Small intestine (tissue), 7 donors: Measurements from ENCODE around the gene SERPINA3. TPM values are rescaled to one million over a fixed set of nuclear protein-coding genes. Genes with fewer than 3 reads are reported as not detected.

Experiments
- DNase-seq, 2 donors: peaks; one replicate each; pipeline versions ENCODE4 v3.0.0 to v3.0.0-alpha.2; 2013
- FAIRE-seq: peaks from 2 replicates; lab custom pipeline; 2012; peaks lifted over from hg19 to GRCh38; lab: Jason Lieb, UNC
- H3K27ac ChIP-seq, 3 donors: one replicate each; pipeline ENCODE4 v1.5.1; 2013; ENCODE audit warnings: low read length in 2 of 3, mild to moderate bottlenecking in 2 of 3, control low read depth in 1 of 3, inconsistent platforms in 1 of 3, low read depth in 1 of 3, moderate library complexity in 1 of 3
- H3K27me3 ChIP-seq, 3 donors: one replicate each; pipeline ENCODE4 v1.6.1; 2013; ENCODE audit warnings: low read length in 3 of 3, inconsistent platforms in 1 of 3; ENCODE audit not compliant: control insufficient read depth in 3 of 3, insufficient read depth in 3 of 3
- H3K36me3 ChIP-seq, 3 donors: one replicate each; pipeline ENCODE4 v1.6.1; 2013; ENCODE audit warnings: low read length in 3 of 3, inconsistent platforms in 1 of 3, low read depth in 1 of 3, mild to moderate bottlenecking in 1 of 3, moderate library complexity in 1 of 3; ENCODE audit not compliant: control insufficient read depth in 3 of 3, insufficient read depth in 2 of 3
- H3K4me1 ChIP-seq, 3 donors: one replicate each; pipeline ENCODE4 v1.6.1; 2013; ENCODE audit warnings: low read length in 2 of 3, inconsistent platforms in 1 of 3, low read depth in 1 of 3, mild to moderate bottlenecking in 1 of 3, moderate library complexity in 1 of 3; ENCODE audit not compliant: control insufficient read depth in 3 of 3, insufficient read depth in 2 of 3
- H3K4me3 ChIP-seq, 3 donors: one replicate each; pipeline ENCODE4 v1.5.1; 2013; ENCODE audit warnings: low read length in 3 of 3, control low read depth in 1 of 3, inconsistent platforms in 1 of 3, low read depth in 1 of 3, mild to moderate bottlenecking in 1 of 3, moderate library complexity in 1 of 3
- H3K9me3 ChIP-seq, 2 donors: one replicate each; pipeline ENCODE4 v1.6.1; 2013; ENCODE audit warnings: low read depth in 1 of 2, low read length in 1 of 2; ENCODE audit not compliant: control insufficient read depth in 2 of 2, insufficient read depth in 1 of 2
- WGBS, 3 donors: extraction: QIAGEN DNeasy Blood & Tissue Kit; methylation state at CpG; one replicate each; pipeline ENCODE4 v1.1.7; 2013; 5-methylcytosine and 5-hydroxymethylcytosine counted together
- polyA plus RNA-seq, 4 donors: library from polyadenylated mRNA; stranded (reverse) in 3 of 4; unstranded in 1 of 4; fragments of 200-250 nt in 3 of 4; fragments of 120-200 nt in 1 of 4; gene quantifications; one replicate each; pipeline versions ENCODE4 v1.2.1 to v1.2.3, GENCODE V29; 2013
- donor health status: healthy with polysubstance abuse.
- donor health status: control.
- donor health status: control.
- donor health status: Bipolar disorder and iron deficiency.
- donor health status: healthy.

SERPINA3 gene
- polyA plus RNA-seq, 4 donors, result 0.28 to 178 (median 5.1) TPM

- no peaks in the 10 kb centered on the region for H3K4me1 ChIP-seq
- DNase-seq (no peak), FAIRE-seq (no peak)
- peaks cover 0 to 3% (median 0%) of the 10 kb centered on the region in 3 donors for H3K27me3 ChIP-seq
- H3K9me3 ChIP-seq, result no peaks in the 10 kb centered on the region
- no peaks in the 10 kb centered on the region for H3K36me3 ChIP-seq
- 50 to 57% (median 56%) methylated on average over 2 of the region's 2 CpGs for WGBS, 3 donors
- H3K4me3 ChIP-seq, result no peak overlapping the region
- H3K27ac ChIP-seq, result no peak overlapping the region
Observed at GRCh38 chr14:94663538-94663937, 51.3 kb downstream of the SERPINA3 start.

- Histone ChIP-seq H3K27me3 (peaks cover 0 to 3% (median 0%) of the 10 kb centered on the region in 3 donors), H3K27ac (no peak overlapping the region), H3K9me3 (no peaks in the 10 kb centered on the region), H3K4me1 (no peaks in the 10 kb centered on the region), H3K4me3 (no peak overlapping the region), H3K36me3 (no peaks in the 10 kb centered on the region)
- 79 to 84% (median 81%) methylated on average over 11 of the region's 11 CpGs for WGBS, 3 donors
- FAIRE-seq (no peak), DNase-seq (no peak)
Observed at GRCh38 chr14:94663965-94664704, 51.9 kb downstream of the SERPINA3 start.

GRCh38 chr14:94665121-94665520 is 52.9 kb downstream of the SERPINA3 start:
- H3K4me3 ChIP-seq, result no peak overlapping the region
- peaks cover 0 to 3% (median 0%) of the 10 kb centered on the region in 3 donors for H3K27me3 ChIP-seq
- no peaks in the 10 kb centered on the region for H3K4me1 ChIP-seq
- DNase-seq (no peak), FAIRE-seq (no peak)
- WGBS, 3 donors, result 51 to 61% (median 60%) methylated on average over 4 of the region's 4 CpGs
- no peaks in the 10 kb centered on the region for H3K9me3 ChIP-seq
- no peak overlapping the region for H3K27ac ChIP-seq
- H3K36me3 ChIP-seq, result no peaks in the 10 kb centered on the region

- no peak overlapping the region for H3K4me3 ChIP-seq
- FAIRE-seq, result peak; percentile 93
- H3K27ac ChIP-seq, result no peak overlapping the region
- no peaks in the 10 kb centered on the region for H3K9me3 ChIP-seq
- no peaks in the 10 kb centered on the region for H3K36me3 ChIP-seq
- DNase-seq, result no peak
- 67 to 76% (median 69%) methylated on average over 2 of the region's 2 CpGs for WGBS, 3 donors
- peaks cover 0 to 3% (median 0%) of the 10 kb centered on the region in 3 donors for H3K27me3 ChIP-seq
- H3K4me1 ChIP-seq, result no peaks in the 10 kb centered on the region
Observed at GRCh38 chr14:94665544-94665943, 53.4 kb downstream of the SERPINA3 start.

GRCh38 chr14:94670692-94671285 is 58.6 kb downstream of the SERPINA3 start:
- Histone ChIP-seq H3K4me3 (no peak overlapping the region), H3K9me3 (no peaks in the 10 kb centered on the region), H3K27me3 (no peaks in the 10 kb centered on the region), H3K4me1 (no peaks in the 10 kb centered on the region), H3K27ac (no peak overlapping the region), H3K36me3 (no peaks in the 10 kb centered on the region)
- FAIRE-seq, result no peak
- no peak for DNase-seq
- 74 to 82% (median 78%) methylated on average over 11 of the region's 11 CpGs for WGBS, 3 donors

- Histone ChIP-seq H3K9me3 (no peaks in the 10 kb centered on the region), H3K4me1 (no peaks in the 10 kb centered on the region), H3K36me3 (no peaks in the 10 kb centered on the region), H3K27ac (no peak overlapping the region), H3K27me3 (no peaks in the 10 kb centered on the region), H3K4me3 (no peak overlapping the region)
- no peak for FAIRE-seq
- 49 to 81% (median 75%) methylated on average over 7 of the region's 7 CpGs for WGBS, 3 donors
- DNase-seq, result peak in 1 of 2 donors; percentile 21
Observed at GRCh38 chr14:94671870-94672444, 59.8 kb downstream of the SERPINA3 start.

GRCh38 chr14:94673071-94673470 is 60.9 kb downstream of the SERPINA3 start:
- 90 to 95% (median 95%) methylated on average over 7 of the region's 7 CpGs for WGBS, 3 donors
- no peak for FAIRE-seq
- Histone ChIP-seq H3K9me3 (no peaks in the 10 kb centered on the region), H3K4me1 (no peaks in the 10 kb centered on the region), H3K27me3 (no peaks in the 10 kb centered on the region), H3K27ac (no peak overlapping the region), H3K36me3 (no peaks in the 10 kb centered on the region), H3K4me3 (no peak overlapping the region)
- no peak for DNase-seq
